GM10266 (cell line): ENCODE results near the gene KLHL17.

Experiments
- DNase-seq: peaks from one replicate; pipeline ENCODE4 v3.0.0; 2012; ENCODE audit errors: extremely low spot score
- TF ChIP-seq, protein P1 (sequence below): IDR thresholded peaks from 2 replicates; pipeline ENCODE4 v1.5.1; 2012; ENCODE audit warnings: mild to moderate bottlenecking, low read depth; ENCODE audit not compliant: control insufficient read depth, insufficient read depth; ENCODE audit errors: missing control alignments

KLHL17 gene

DNA sequence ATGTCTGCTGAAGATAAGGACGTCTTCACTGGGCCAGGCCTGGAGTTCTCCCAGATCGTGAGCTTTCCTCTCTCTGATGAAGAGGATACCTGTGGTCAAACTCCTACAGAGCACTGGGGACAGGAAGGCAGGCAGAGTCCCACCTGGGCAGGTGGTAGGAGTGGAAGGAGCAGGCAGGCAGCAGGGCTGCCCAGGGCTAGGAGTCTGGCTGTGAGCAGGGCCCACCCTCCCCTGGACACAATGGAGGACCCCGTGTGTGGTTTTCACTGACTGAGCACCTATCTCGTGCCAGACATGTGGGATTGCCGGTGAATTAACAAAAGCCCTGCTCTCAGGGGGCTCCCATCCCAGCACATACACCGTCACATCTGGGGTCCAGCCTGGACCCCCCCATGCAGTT, 41.5 kb upstream of the KLHL17 start:
- no peak for DNase-seq
- TF ChIP-seq, protein P1, sequence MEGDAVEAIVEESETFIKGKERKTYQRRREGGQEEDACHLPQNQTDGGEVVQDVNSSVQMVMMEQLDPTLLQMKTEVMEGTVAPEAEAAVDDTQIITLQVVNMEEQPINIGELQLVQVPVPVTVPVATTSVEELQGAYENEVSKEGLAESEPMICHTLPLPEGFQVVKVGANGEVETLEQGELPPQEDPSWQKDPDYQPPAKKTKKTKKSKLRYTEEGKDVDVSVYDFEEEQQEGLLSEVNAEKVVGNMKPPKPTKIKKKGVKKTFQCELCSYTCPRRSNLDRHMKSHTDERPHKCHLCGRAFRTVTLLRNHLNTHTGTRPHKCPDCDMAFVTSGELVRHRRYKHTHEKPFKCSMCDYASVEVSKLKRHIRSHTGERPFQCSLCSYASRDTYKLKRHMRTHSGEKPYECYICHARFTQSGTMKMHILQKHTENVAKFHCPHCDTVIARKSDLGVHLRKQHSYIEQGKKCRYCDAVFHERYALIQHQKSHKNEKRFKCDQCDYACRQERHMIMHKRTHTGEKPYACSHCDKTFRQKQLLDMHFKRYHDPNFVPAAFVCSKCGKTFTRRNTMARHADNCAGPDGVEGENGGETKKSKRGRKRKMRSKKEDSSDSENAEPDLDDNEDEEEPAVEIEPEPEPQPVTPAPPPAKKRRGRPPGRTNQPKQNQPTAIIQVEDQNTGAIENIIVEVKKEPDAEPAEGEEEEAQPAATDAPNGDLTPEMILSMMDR: no peak

DNA sequence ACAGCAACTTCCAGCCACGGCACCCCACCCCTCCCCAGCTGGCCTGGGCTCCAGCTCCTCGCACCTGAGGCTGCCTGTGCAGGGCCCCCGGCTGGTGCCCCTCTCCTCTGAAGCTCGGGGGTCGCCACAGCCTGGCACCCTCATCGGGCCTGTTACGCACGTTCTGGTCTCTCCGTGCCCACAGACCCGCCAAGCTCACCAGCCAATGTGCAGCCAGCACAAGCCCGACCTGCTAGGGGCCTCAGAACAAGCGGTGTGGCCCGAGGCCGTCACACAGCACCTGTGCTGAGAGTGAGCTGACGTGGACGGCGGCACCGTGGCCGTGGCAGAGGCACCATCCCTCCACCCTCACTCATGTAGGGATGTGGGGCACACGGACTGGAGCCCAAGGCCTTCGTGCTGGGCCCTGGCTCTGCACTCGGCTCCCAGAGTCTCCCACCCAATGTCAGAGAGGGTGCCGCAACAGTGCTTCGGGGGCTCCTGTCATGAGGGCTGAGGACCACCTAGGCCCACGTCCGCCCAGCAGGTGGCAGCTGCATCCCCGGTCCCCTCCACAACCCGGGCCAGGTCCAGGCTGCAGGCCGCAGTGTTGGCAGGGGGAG, 41.0 kb upstream of the KLHL17 start:
- TF ChIP-seq, protein P1: peak; percentile 10
- DNase-seq: no peak

DNA sequence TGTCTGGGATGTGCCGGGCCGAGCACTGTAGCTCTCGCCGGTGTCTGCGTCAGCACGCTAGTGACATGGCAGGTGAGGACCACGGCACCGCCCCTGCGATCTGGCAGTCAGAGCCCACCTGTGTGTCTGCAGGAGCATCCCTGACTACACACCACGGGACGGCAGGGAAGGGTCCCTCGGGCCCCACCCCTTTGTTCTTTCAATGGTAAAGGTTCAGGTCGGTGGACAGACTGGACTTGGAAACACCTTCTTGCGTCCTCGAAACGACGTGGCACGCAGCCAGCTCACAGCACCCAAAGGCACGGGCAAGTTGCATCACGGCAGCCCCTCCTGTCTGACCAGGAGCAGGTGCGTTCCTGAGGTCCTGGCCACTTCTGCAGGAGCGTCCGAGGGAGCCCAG, 40.4 kb upstream of the KLHL17 start:
- TF ChIP-seq, protein P1: no peak
- DNase-seq: no peak

DNA sequence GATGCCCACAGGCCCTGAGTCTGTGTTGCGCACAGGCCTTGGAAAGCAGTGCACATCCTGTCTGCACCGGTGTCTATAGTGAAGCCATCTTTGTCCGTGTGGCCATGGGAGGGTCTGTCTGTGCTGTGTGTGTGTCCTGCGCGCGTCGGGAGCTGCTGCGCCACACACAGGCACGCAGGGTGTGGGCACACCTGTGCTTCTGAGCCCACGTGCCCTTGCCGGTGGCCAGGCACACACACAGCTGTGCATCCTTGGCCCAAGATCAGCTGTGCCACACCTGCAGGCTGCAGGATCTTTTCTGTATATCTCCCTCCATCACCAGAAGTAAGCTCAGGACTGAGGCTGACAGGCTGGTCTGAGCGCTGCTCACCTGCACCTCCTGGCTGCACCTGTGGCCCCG, 39.9 kb upstream of the KLHL17 start:
- TF ChIP-seq, protein P1: no peak
- DNase-seq: no peak

DNA sequence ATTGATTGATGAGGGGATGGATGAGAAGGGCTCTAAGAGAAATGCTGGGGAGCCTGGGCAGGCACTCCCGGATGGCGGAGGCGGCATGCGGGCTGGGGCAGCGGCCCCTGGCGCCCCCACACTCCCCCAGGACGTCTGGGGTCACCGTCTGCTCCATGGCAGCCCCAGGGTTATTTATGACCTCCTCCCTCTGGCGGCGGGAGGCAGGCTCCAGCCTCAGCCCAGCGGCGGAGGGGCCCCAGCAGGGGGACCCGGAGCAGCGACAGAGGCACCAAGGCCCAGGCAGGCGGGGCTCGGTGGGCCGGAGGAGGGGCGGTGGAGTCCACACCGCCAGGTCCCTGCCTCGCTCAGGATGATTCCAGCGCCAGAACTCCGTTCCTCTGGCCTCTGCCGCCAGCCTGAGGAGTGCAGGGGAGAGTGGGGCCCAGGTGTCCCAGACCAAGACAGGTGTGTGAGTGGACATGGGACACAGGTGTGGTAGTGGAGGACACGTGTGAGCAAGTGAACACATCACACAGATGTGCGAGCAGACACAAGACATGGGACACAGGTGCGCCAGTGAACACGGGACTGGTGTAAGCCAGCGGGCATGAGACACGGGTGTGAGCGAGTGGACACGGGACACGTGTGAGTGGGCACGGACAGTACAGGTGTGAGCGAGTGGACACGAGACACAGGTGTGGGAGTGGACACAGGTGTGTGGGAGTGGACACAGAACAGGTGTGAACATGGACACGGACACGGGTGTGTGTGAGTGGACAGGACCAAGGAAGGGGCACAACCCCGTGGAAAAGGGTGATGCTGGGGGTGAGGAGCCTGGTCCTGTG, 39.2 kb upstream of the KLHL17 start:
- peak; percentile 74 for DNase-seq
- TF ChIP-seq, protein P1: no peak

DNA sequence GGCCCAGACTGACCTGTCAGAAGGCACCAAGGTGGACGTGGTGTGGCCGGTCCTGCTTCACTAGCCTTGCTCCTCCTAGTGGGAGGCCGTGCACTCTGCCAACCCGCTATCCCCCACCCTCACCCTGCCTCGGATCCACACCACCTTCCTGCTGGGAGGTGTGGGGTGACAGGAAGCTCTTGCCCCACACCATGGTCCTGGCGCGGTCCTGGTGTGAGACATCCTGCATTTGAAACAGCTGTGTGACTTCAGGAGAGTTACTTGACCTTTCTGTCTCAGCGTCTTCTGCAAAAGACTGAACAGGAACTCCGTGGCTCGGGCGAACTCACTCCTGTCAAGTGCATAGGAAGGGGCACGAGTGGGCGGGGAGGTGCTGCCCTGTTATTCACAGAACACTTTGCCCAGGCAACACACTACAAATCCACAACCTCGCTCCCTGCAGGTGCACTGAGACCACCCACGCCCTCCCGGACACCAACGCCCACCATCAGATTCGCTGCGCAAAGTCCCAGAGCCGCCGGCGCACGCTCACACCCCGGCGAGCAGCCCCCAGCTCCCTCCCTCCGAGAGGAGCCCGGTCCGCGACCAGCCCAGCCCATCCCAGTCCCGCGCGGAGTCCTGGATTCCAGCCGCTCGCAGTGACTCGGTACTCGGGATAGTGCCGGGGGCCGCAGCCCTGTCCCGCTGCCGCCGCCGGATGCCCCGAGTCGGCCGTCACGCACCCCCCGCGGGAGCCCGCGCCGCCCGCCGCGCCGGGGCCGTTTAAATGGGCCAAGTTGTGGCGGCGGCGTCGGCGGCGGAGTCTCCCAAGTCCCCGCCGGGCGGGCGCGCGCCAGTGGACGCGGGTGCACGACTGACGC, 37.0 kb upstream of the KLHL17 start, which contains the start of gene SAMD11:
TSS of gene SAMD11 (plus strand) at position 793 of the 860 bp plus-strand sequence. CDS start 509 bp downstream, outside the sequence.
- TF ChIP-seq, protein P1: no peak
- peak; percentile 72 for DNase-seq
